Measurements from ENCODE around the gene RABEP1.

The RABEP1 gene

GRCh38 chr17:5272322-5272721 lies 9.8 kb upstream of the RABEP1 start:
- no peak for DNase-seq (ENCODE audit: low read depth in 2 of 2)

- DNase-seq (ENCODE audit: low read depth in 2 of 2), result no peak
These were observed 646 bp downstream of the RABEP1 start for GRCh38 chr17:5282642-5283217.

- no peak for DNase-seq (ENCODE audit: low read depth in 2 of 2)
These were observed 1.7 kb downstream of the RABEP1 start for GRCh38 chr17:5283571-5284315.

GRCh38 chr17:5284681-5285080 lies 2.6 kb downstream of the RABEP1 start:
- no peak for DNase-seq (ENCODE audit: low read depth in 2 of 2)

- no peak for DNase-seq (ENCODE audit: low read depth in 2 of 2)
These were observed 4.8 kb downstream of the RABEP1 start for GRCh38 chr17:5286846-5287245.

GRCh38 chr17:5291683-5292350 lies 9.7 kb downstream of the RABEP1 start:
- no peak for DNase-seq (ENCODE audit: low read depth in 2 of 2)

- DNase-seq (ENCODE audit: low read depth in 2 of 2), result no peak
These were observed 15.2 kb downstream of the RABEP1 start for GRCh38 chr17:5297245-5297644.

GRCh38 chr17:5299383-5299782 lies 17.3 kb downstream of the RABEP1 start:
- no peak for DNase-seq (ENCODE audit: low read depth in 2 of 2)

- DNase-seq (ENCODE audit: low read depth in 2 of 2), result no peak
These were observed 22.6 kb downstream of the RABEP1 start for GRCh38 chr17:5304636-5305035.

GRCh38 chr17:5309851-5310250 lies 27.8 kb downstream of the RABEP1 start:
- no peak for DNase-seq (ENCODE audit: low read depth in 2 of 2)

- DNase-seq (ENCODE audit: low read depth in 2 of 2), result no peak
These were observed 43.8 kb downstream of the RABEP1 start for GRCh38 chr17:5325851-5326250.

- DNase-seq (ENCODE audit: low read depth in 2 of 2), result no peak
These were observed 47.9 kb downstream of the RABEP1 start for GRCh38 chr17:5329784-5330557.

GRCh38 chr17:5330981-5331380 lies 48.9 kb downstream of the RABEP1 start:
- DNase-seq (ENCODE audit: low read depth in 2 of 2), result no peak

GRCh38 chr17:5331506-5331905 lies 49.4 kb downstream of the RABEP1 start:
- peak in 1 of 2 experiments; percentile 14 for DNase-seq (ENCODE audit: low read depth in 2 of 2)

GRCh38 chr17:5344914-5345313 lies 62.8 kb downstream of the RABEP1 start:
- DNase-seq (ENCODE audit: low read depth in 2 of 2), result no peak

GRCh38 chr17:5352681-5353289 lies 70.7 kb downstream of the RABEP1 start:
- no peak for DNase-seq (ENCODE audit: low read depth in 2 of 2)

GRCh38 chr17:5354310-5354709 lies 72.2 kb downstream of the RABEP1 start:
- no peak for DNase-seq (ENCODE audit: low read depth in 2 of 2)

GRCh38 chr17:5354886-5355415 lies 72.9 kb downstream of the RABEP1 start:
- no peak for DNase-seq (ENCODE audit: low read depth in 2 of 2)

GRCh38 chr17:5355421-5356129 lies 73.5 kb downstream of the RABEP1 start:
- DNase-seq (ENCODE audit: low read depth in 2 of 2), result peak; percentile 11

- no peak for DNase-seq (ENCODE audit: low read depth in 2 of 2)
These were observed 79.3 kb downstream of the RABEP1 start for GRCh38 chr17:5361426-5361825.
